Liver (tissue), 9 donors: Measurements from ENCODE around the gene PCP4L1. TPM values are rescaled to one million over a fixed set of nuclear protein-coding genes. Genes with fewer than 3 reads are reported as not detected.
A peak's percentile ranks its signal among the peaks of the same experiment; 100 is the strongest.

Experiments
- DNase-seq: peaks from one replicate; pipeline ENCODE4 v3.0.0-alpha.2; 2017; ENCODE audit warnings: low spot score
- H3K27ac ChIP-seq, 2 donors: one replicate each; pipeline ENCODE4 v1.7.0; 2013; ENCODE audit warnings: inconsistent platforms in 2 of 2, low read length in 2 of 2, control low read depth in 1 of 2, low read depth in 1 of 2, mild to moderate bottlenecking in 1 of 2
- H3K27me3 ChIP-seq, 4 donors: one replicate each; pipeline versions ENCODE4 v1.6.1 to v1.7.0; 2013; ENCODE audit warnings: low read length in 3 of 4, inconsistent platforms in 1 of 4, mild to moderate bottlenecking in 1 of 4, moderate library complexity in 1 of 4; ENCODE audit not compliant: control insufficient read depth in 4 of 4, insufficient read depth in 4 of 4
- H3K36me3 ChIP-seq, 4 donors: one replicate each; pipeline versions ENCODE4 v1.6.1 to v1.7.0; 2013; ENCODE audit warnings: low read length in 3 of 4, mild to moderate bottlenecking in 3 of 4, low read depth in 1 of 4, moderate library complexity in 1 of 4; ENCODE audit not compliant: control insufficient read depth in 4 of 4, insufficient read depth in 3 of 4
- H3K4me1 ChIP-seq, 4 donors: one replicate each; pipeline versions ENCODE4 v1.6.1 to v1.7.0; 2013; ENCODE audit warnings: low read length in 3 of 4, mild to moderate bottlenecking in 3 of 4, moderate library complexity in 1 of 4; ENCODE audit not compliant: control insufficient read depth in 4 of 4, insufficient read depth in 4 of 4
- H3K4me3 ChIP-seq, 3 donors: one replicate each; pipeline versions ENCODE4 v1.6.1 to v1.7.0; 2013; ENCODE audit warnings: low read length in 3 of 3, control low read depth in 1 of 3, low read depth in 1 of 3, mild to moderate bottlenecking in 1 of 3
- H3K9ac ChIP-seq, 2 donors: one replicate each; pipeline ENCODE4 v1.7.0; 2013; ENCODE audit warnings: low read length in 2 of 2, mild to moderate bottlenecking in 2 of 2, moderate library complexity in 2 of 2, control low read depth in 1 of 2, low read depth in 1 of 2
- H3K9me3 ChIP-seq, 4 donors: one replicate each; pipeline versions ENCODE4 v1.6.1 to v1.7.0; 2013; ENCODE audit warnings: low read length in 3 of 4; ENCODE audit not compliant: control insufficient read depth in 4 of 4
- EGR1 ChIP-seq, 2 donors: IDR thresholded peaks; 2 replicates each; pipeline ENCODE4 v1.6.1; 2016 to 2018; ENCODE audit warnings: antibody characterized with exemption in 2 of 2, low read depth in 2 of 2
- FOXA1 ChIP-seq: IDR thresholded peaks from 2 replicates; pipeline ENCODE4 v1.6.1; 2016; ENCODE audit warnings: antibody characterized with exemption
- FOXA2 ChIP-seq: IDR thresholded peaks from 2 replicates; pipeline ENCODE4 v1.6.1; 2016; ENCODE audit warnings: antibody characterized with exemption
- GABPA ChIP-seq, 2 donors: IDR thresholded peaks in 1 of 2; conservative IDR thresholded peaks in 1 of 2; 2 replicates each; pipeline ENCODE4 v1.6.1; 2016; ENCODE audit warnings: antibody characterized with exemption in 2 of 2, mild to moderate bottlenecking in 1 of 2, moderate library complexity in 1 of 2
- HNF4A ChIP-seq, 2 donors: conservative IDR thresholded peaks; 2 replicates each; pipeline ENCODE4 v1.6.1; 2016; ENCODE audit warnings: antibody characterized with exemption in 2 of 2, mild to moderate bottlenecking in 2 of 2
- HNF4G ChIP-seq: IDR thresholded peaks from 2 replicates; pipeline ENCODE4 v1.6.1; 2016; ENCODE audit warnings: antibody characterized with exemption
- JUND ChIP-seq, 2 donors: IDR thresholded peaks; 2 replicates each; pipeline ENCODE4 v1.6.1; 2016; ENCODE audit warnings: antibody characterized with exemption in 2 of 2
- NR2F2 ChIP-seq: IDR thresholded peaks from 2 replicates; pipeline ENCODE4 v1.6.1; 2016; ENCODE audit warnings: antibody characterized with exemption
- RAD21 ChIP-seq, 2 donors: IDR thresholded peaks; 2 replicates each; pipeline ENCODE4 v1.6.1; 2016; ENCODE audit warnings: antibody characterized with exemption in 2 of 2, mild to moderate bottlenecking in 2 of 2
- RXRA ChIP-seq, 2 donors: IDR thresholded peaks; 2 replicates each; pipeline ENCODE4 v1.6.1; 2017 to 2018; ENCODE audit warnings: antibody characterized with exemption in 2 of 2, mild to moderate bottlenecking in 1 of 2
- SP1 ChIP-seq: IDR thresholded peaks from 2 replicates; pipeline ENCODE4 v1.6.1; 2018; ENCODE audit warnings: antibody characterized with exemption, mild to moderate bottlenecking
- TAF1 ChIP-seq: conservative IDR thresholded peaks from 2 replicates; pipeline ENCODE4 v1.6.1; 2016; ENCODE audit warnings: antibody characterized with exemption, mild to moderate bottlenecking
- YY1 ChIP-seq: IDR thresholded peaks from 2 replicates; pipeline ENCODE4 v1.6.1; 2016; ENCODE audit warnings: antibody characterized with exemption, mild to moderate bottlenecking
- WGBS: extraction: QIAGEN DNeasy Blood & Tissue Kit; methylation state at CpG from one replicate; pipeline ENCODE4 v1.1.7; 2013; 5-methylcytosine and 5-hydroxymethylcytosine counted together
- polyA plus RNA-seq, 2 donors: library from polyadenylated mRNA; stranded (reverse) in 1 of 2; unstranded in 1 of 2; fragments of 200-250 nt in 1 of 2; fragments of >200 nt in 1 of 2; fragmentation: Nextera tagmentation in 1 of 2; extraction: Ambion mirVana in 1 of 2; gene quantifications; one replicate each; pipeline versions ENCODE4 v1.2.1 to v1.2.3, GENCODE V29; 2013 to 2015
- total RNA-seq, 2 donors: library from RNA; depleted of rRNA; stranded (reverse); fragments of >200 nt; gene quantifications; one replicate each; pipeline ENCODE4 v1.2.3, GENCODE V29; 2014
- TF ChIP-seq, protein P1 (sequence below): IDR thresholded peaks from 2 replicates; pipeline ENCODE4 v1.6.1; 2016; ENCODE audit warnings: antibody characterized with exemption, mild to moderate bottlenecking
- TF ChIP-seq, protein P2 (sequence below): IDR thresholded peaks from 2 replicates; pipeline ENCODE4 v1.6.1; 2016; ENCODE audit warnings: antibody characterized with exemption
- TF ChIP-seq, protein P3 (sequence below): fragments of 150-350 bp; IDR thresholded peaks from 2 replicates; pipeline ENCODE4 v1.5.1; 2017; ENCODE audit warnings: improper control_type of control experiment, low read depth, low read length; ENCODE audit not compliant: missing input control
- TF ChIP-seq, protein P4 (sequence below): IDR thresholded peaks from 2 replicates; pipeline ENCODE4 v1.6.1; 2016; ENCODE audit warnings: antibody characterized with exemption
- TF ChIP-seq, protein P5 (sequence below): IDR thresholded peaks from 2 replicates; pipeline ENCODE4 v1.6.1; 2016; ENCODE audit warnings: antibody characterized with exemption
- donor health status: healthy.
- donor health status: healthy.
- donor health status: healthy.
- donor health status: healthy.
- donor health status: healthy.

Gene PCP4L1
- total RNA-seq = 1 to 10 TPM; 5.9 to 8.7 TPM
- polyA plus RNA-seq = 1 to 10 TPM; 1.1 to 4.1 TPM

DNA sequence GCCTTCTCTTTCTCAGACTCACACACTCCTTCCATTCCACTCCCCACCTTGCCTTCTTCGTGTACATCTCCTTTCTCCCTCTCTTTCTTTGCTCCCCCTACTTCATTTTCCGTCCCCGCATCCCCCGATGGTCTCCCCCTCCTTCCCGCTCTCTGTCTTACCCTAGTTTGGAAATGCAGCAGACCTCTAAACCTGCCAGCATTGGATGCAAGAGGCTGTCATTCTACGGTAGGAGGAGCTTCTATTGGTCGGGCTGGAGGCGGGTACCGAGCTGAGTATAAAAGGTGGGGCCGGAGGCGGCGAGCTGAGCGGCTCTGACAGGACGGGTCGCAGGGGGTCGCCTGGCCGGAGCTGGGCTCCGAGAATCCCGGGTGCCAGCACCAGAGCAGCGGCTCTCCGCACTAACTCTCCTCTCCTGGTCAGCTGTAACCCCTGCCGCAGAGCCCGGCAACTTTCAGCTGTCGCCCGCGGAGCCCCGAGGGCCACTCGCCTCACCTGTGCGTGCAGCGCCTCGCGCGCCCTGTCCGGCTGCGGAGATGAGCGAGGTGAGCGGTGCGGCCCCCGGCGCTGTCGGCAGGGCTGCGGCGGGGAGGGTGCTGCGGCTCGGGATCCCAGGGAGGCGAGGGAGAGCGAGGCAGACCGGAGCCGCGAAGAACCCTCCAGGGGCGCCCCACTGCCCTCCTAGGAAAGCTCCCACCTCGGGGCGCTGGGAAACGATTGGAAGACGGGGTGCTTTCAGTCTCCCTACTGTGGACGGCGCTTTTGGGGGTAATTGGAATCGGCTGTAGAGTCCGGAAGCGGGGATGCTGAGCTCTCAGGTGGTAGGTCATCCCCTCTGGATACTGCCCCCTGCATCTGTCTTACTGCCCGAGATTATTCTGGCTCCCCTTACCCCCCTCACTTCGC is at the start of gene PCP4L1:
Gene PCP4L1 (plus strand): TSS at position 307 of the 906 bp plus-strand sequence. CDS start 230 bp downstream, at position 537.
- no peak within 1 kb of the TSS for H3K9ac ChIP-seq
- DNase-seq = peak; percentile 68
- no peaks in the 10 kb centered on the region for H3K36me3 ChIP-seq
- no peak for TF ChIP-seq JUND (IDR thresholded peaks at IDR 0.05)
- TF ChIP-seq, protein P1, sequence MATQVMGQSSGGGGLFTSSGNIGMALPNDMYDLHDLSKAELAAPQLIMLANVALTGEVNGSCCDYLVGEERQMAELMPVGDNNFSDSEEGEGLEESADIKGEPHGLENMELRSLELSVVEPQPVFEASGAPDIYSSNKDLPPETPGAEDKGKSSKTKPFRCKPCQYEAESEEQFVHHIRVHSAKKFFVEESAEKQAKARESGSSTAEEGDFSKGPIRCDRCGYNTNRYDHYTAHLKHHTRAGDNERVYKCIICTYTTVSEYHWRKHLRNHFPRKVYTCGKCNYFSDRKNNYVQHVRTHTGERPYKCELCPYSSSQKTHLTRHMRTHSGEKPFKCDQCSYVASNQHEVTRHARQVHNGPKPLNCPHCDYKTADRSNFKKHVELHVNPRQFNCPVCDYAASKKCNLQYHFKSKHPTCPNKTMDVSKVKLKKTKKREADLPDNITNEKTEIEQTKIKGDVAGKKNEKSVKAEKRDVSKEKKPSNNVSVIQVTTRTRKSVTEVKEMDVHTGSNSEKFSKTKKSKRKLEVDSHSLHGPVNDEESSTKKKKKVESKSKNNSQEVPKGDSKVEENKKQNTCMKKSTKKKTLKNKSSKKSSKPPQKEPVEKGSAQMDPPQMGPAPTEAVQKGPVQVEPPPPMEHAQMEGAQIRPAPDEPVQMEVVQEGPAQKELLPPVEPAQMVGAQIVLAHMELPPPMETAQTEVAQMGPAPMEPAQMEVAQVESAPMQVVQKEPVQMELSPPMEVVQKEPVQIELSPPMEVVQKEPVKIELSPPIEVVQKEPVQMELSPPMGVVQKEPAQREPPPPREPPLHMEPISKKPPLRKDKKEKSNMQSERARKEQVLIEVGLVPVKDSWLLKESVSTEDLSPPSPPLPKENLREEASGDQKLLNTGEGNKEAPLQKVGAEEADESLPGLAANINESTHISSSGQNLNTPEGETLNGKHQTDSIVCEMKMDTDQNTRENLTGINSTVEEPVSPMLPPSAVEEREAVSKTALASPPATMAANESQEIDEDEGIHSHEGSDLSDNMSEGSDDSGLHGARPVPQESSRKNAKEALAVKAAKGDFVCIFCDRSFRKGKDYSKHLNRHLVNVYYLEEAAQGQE = peak; percentile 14
- TF ChIP-seq, protein P2, sequence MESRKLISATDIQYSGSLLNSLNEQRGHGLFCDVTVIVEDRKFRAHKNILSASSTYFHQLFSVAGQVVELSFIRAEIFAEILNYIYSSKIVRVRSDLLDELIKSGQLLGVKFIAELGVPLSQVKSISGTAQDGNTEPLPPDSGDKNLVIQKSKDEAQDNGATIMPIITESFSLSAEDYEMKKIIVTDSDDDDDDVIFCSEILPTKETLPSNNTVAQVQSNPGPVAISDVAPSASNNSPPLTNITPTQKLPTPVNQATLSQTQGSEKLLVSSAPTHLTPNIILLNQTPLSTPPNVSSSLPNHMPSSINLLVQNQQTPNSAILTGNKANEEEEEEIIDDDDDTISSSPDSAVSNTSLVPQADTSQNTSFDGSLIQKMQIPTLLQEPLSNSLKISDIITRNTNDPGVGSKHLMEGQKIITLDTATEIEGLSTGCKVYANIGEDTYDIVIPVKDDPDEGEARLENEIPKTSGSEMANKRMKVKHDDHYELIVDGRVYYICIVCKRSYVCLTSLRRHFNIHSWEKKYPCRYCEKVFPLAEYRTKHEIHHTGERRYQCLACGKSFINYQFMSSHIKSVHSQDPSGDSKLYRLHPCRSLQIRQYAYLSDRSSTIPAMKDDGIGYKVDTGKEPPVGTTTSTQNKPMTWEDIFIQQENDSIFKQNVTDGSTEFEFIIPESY = no peak
- no peak for TF ChIP-seq EGR1 (IDR thresholded peaks at IDR 0.05; ENCODE audit: low read depth in 2 of 2)
- TF ChIP-seq, protein P3, sequence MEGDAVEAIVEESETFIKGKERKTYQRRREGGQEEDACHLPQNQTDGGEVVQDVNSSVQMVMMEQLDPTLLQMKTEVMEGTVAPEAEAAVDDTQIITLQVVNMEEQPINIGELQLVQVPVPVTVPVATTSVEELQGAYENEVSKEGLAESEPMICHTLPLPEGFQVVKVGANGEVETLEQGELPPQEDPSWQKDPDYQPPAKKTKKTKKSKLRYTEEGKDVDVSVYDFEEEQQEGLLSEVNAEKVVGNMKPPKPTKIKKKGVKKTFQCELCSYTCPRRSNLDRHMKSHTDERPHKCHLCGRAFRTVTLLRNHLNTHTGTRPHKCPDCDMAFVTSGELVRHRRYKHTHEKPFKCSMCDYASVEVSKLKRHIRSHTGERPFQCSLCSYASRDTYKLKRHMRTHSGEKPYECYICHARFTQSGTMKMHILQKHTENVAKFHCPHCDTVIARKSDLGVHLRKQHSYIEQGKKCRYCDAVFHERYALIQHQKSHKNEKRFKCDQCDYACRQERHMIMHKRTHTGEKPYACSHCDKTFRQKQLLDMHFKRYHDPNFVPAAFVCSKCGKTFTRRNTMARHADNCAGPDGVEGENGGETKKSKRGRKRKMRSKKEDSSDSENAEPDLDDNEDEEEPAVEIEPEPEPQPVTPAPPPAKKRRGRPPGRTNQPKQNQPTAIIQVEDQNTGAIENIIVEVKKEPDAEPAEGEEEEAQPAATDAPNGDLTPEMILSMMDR = no peak
- no peak for TF ChIP-seq FOXA2
- TF ChIP-seq HNF4G = no peak
- TF ChIP-seq, protein P4, sequence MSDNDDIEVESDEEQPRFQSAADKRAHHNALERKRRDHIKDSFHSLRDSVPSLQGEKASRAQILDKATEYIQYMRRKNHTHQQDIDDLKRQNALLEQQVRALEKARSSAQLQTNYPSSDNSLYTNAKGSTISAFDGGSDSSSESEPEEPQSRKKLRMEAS = no peak
- peak; percentile 78 for TF ChIP-seq TAF1
- no peak for TF ChIP-seq YY1
- no peak for TF ChIP-seq NR2F2
- no peak for TF ChIP-seq RAD21 (IDR thresholded peaks at IDR 0.05)
- TF ChIP-seq GABPA (IDR thresholded peaks at IDR 0.05 in 1 of 2, conservative IDR thresholded peaks at IDR 0.05 in 1 of 2) = no peak
- peak; percentile 53 for TF ChIP-seq SP1
- TF ChIP-seq FOXA1 = no peak
- TF ChIP-seq HNF4A (conservative IDR thresholded peaks at IDR 0.05) = no peak
- no peak for TF ChIP-seq RXRA (IDR thresholded peaks at IDR 0.05)
- TF ChIP-seq, protein P5, sequence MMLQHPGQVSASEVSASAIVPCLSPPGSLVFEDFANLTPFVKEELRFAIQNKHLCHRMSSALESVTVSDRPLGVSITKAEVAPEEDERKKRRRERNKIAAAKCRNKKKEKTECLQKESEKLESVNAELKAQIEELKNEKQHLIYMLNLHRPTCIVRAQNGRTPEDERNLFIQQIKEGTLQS = no peak
- H3K27me3 ChIP-seq = no peaks in the 10 kb centered on the region
- H3K9me3 ChIP-seq = no peaks in the 10 kb centered on the region
- H3K4me1 ChIP-seq = peaks cover 5 to 14% (median 9%) of the 10 kb centered on the region in 4 donors
- WGBS = 2% methylated on average over 62 of the region's 62 CpGs
- peak within 1 kb of the TSS in 1 of 2 donors; percentile 37 for H3K27ac ChIP-seq
- peak within 1 kb of the TSS in 2 of 3 donors; percentile 55 to 73 for H3K4me3 ChIP-seq
